Esophagus squamous epithelium (tissue), 5 donors: ENCODE data around the gene POLDIP3. TPM values are rescaled to one million over a fixed set of nuclear protein-coding genes. Genes with fewer than 3 reads are reported as not detected.

Experiments
- DNase-seq: peaks from one replicate; lab custom pipeline; 2025; lab: John Stamatoyannopoulos, UW
- H3K27ac ChIP-seq, 4 donors: fragments of 200-600 bp; sonication (generic); one replicate each; pipeline ENCODE4 v1.5.1; 2016 to 2019; ENCODE audit warnings: mild to moderate bottlenecking in 1 of 4
- H3K27me3 ChIP-seq, 4 donors: fragments of 200-600 bp; sonication (generic); 1 replicate in 3 of 4; 2 replicates in 1 of 4; pipeline versions ENCODE4 v1.5.1 to v1.6.0; 2017 to 2021; ENCODE audit warnings: antibody characterized with exemption in 1 of 4
- H3K36me3 ChIP-seq, 3 donors: fragments of 200-600 bp; sonication (generic); one replicate each; pipeline ENCODE4 v1.5.1; 2016 to 2019
- H3K4me1 ChIP-seq, 3 donors: fragments of 200-600 bp; sonication (generic); one replicate each; pipeline ENCODE4 v1.5.1; 2017 to 2019
- H3K4me3 ChIP-seq, 4 donors: fragments of 200-600 bp; sonication (generic); 1 replicate in 3 of 4; 2 replicates in 1 of 4; pipeline ENCODE4 v1.5.1; 2016 to 2019; ENCODE audit warnings: mild to moderate bottlenecking in 2 of 4, moderate library complexity in 1 of 4
- H3K9me3 ChIP-seq, 3 donors: fragments of 200-600 bp; sonication (generic); one replicate each; pipeline ENCODE4 v1.5.1; 2016 to 2019
- POLR2A ChIP-seq, 4 donors: fragments of 450-650 bp; IDR thresholded peaks; one replicate each; pipeline ENCODE4 v1.6.1; 2017; ENCODE audit warnings: antibody characterized with exemption in 4 of 4, mild to moderate bottlenecking in 4 of 4, moderate library complexity in 3 of 4
- WGBS, 2 donors: methylation state at CpG; one replicate each; pipeline ENCODE4 v1.1.5; 2018; 5-methylcytosine and 5-hydroxymethylcytosine counted together
- intact Hi-C: fragments of 100-400 bp; cut with DNase I; formaldehyde crosslinking; loops from one replicate; pipeline ENCODE4 v1.15.0; 2022
- total RNA-seq, 4 donors: library from RNA; depleted of rRNA; stranded (reverse); fragments of >200 nt; gene quantifications; one replicate each; pipeline ENCODE4 v1.1.0, GENCODE V29; 2016
- TF ChIP-seq, protein P1 (sequence below), 6 experiments: fragments of 450-650 bp in 4 of 6; fragments of 200-600 bp in 2 of 6; sonication (generic) in 2 of 6; IDR thresholded peaks; one replicate each; pipeline ENCODE4 v1.5.1; 2016 to 2019; ENCODE audit warnings: antibody characterized with exemption in 6 of 6, mild to moderate bottlenecking in 4 of 6, moderate library complexity in 4 of 6
- donor health status: DM: yes; HTN: yes; CAD: no.

Gene POLDIP3
- total RNA-seq, 4 donors from 2014 or later, result 23.3 to 33.0 (median 28.0) TPM

DNA sequence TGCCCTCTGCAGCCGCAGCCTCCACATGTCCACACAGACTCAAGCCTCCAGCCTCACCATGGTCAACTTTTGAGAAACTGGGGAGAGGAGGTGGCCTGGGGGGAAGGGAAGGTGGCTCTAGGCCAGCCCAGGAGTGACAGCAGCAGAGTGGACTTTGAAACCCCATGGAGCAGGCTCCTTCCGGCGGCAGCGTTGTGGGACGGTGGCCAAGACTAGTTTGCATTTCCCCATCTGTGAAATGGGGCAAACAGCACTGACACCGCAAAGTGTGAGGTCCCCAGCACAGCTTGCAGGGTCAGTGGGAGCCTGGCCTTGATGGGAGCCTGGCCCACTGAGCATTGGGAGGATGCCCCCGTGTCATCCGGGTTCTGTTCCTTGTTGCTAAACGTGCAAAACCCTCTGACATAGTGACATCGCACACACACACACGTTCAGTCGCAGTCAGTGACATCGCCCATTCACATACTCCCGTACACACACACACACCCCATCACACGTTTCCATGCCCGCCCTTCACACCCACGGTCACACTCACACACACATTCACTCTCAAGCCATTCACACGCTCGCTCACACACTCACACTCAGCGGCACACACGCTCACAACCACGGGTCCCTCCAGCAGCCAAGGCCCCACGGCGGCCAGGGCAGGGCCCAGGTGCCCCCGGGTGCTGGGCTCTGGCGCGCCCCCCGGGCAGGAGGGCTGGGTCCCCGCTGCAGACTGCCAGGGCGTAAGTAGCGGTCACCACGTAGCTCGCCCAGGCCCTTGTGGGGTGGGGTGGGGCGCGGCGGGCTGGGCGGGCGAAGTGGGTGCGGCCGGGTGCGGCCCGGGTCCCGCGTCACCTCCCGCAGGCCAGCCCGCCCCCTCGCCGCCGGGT, 33.9 kb upstream of the POLDIP3 start:
- Histone ChIP-seq H3K36me3 (no peaks in the 10 kb centered on the region), H3K27ac (peak overlapping the region; percentile 92 to 99 (median 96)), H3K27me3 (no peaks in the 10 kb centered on the region), H3K4me3 (peak overlapping the region; percentile 69 to 100 (median 76)), H3K9me3 (no peaks in the 10 kb centered on the region), H3K4me1 (peaks cover 46 to 57% (median 52%) of the 10 kb centered on the region in 3 donors)
- intact Hi-C loops, result no loop called here
- 0 to 3% methylated on average over 15 to 19 of the region's 49 CpGs for WGBS, 2 donors
- TF ChIP-seq, protein P1, sequence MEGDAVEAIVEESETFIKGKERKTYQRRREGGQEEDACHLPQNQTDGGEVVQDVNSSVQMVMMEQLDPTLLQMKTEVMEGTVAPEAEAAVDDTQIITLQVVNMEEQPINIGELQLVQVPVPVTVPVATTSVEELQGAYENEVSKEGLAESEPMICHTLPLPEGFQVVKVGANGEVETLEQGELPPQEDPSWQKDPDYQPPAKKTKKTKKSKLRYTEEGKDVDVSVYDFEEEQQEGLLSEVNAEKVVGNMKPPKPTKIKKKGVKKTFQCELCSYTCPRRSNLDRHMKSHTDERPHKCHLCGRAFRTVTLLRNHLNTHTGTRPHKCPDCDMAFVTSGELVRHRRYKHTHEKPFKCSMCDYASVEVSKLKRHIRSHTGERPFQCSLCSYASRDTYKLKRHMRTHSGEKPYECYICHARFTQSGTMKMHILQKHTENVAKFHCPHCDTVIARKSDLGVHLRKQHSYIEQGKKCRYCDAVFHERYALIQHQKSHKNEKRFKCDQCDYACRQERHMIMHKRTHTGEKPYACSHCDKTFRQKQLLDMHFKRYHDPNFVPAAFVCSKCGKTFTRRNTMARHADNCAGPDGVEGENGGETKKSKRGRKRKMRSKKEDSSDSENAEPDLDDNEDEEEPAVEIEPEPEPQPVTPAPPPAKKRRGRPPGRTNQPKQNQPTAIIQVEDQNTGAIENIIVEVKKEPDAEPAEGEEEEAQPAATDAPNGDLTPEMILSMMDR (IDR thresholded peaks at IDR 0.05), result no peak
- peak in 2 of 4 donors; percentile 51 to 65 for TF ChIP-seq POLR2A (IDR thresholded peaks at IDR 0.05)
- no peak for DNase-seq

DNA sequence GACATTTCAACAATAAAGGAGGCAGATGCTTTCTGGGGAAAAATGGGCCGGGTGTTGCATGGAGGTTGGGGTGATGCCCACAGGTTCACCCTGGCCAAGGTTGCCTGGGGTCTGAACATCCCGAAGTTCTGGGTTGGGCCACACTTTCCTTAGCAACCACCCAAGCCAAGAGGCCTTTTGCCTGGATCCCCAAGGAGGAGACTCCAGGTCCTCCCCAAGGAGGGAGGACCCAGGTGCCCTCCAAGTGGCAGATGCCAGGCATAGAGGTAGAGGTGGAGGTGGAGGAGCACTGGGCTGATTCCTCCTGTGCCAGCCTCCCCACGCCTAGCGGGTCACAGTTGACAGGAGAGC, 33.3 kb upstream of the POLDIP3 start:
- no peak for DNase-seq
- H3K4me1 ChIP-seq, result peaks cover 46 to 63% (median 58%) of the 10 kb centered on the region in 3 donors
- TF ChIP-seq, protein P1 (IDR thresholded peaks at IDR 0.05), result no peak
- no peak for TF ChIP-seq POLR2A (IDR thresholded peaks at IDR 0.05)
- H3K9me3 ChIP-seq, result no peaks in the 10 kb centered on the region
- 29 to 43% methylated on average over 2 to 3 of the region's 4 CpGs for WGBS, 2 donors
- H3K27me3 ChIP-seq, result no peaks in the 10 kb centered on the region
- peak overlapping the region; percentile 69 to 100 (median 76) for H3K4me3 ChIP-seq
- H3K36me3 ChIP-seq, result no peaks in the 10 kb centered on the region
- H3K27ac ChIP-seq, result peak overlapping the region; percentile 92 to 99 (median 96)
- intact Hi-C loops, result no loop called here

DNA sequence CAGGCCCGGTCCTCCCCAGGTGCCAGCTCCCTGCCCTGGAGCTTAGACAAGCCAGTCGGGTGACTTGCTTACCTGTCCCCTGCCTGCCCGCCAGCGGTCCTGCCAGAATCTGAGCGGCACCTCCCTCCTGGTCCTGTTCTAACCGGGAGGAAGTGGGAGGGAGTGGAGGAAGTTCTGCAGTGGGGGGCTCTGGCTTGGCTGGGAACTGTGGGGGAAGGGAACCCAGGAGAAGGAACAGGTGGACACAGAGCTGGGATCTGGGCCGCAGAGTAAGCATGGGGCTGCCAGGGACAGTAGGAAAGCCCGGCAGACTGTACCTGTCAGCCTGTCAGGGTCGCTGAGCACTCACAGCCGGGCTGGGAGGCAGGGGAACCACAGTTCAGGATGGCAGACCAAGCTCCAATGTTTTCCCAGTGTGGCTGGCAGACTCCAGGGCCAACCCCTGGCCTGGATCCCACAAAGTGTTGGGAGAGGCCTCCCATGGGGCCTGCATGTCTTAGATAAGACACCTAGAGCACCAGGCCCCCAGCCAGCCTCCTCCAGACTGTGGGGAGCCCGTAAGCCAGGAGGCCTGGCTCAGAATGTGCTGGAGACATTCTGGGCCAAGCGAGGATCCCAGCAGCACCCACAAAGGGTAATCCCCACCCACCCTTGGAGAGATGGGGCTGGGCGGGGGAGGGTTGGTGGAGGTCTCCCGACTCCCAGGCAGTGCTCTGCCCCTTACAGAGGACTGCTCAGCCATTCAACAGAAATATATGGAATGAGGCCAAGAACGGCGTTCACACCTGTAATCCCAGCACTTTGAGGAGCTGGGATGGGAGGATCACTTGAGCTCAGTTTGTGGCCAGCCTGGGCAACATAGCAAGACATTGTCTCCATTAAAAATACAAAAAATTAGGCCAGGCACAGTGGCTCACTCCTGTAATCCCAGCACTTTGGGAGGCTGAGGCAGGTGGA, 32.2 kb upstream of the POLDIP3 start:
- no peak for DNase-seq
- WGBS, 2 donors, result 26 to 27% methylated on average over 3 to 6 of the region's 16 CpGs
- Histone ChIP-seq H3K9me3 (no peaks in the 10 kb centered on the region), H3K27ac (peak overlapping the region; percentile 88 to 98 (median 93)), H3K36me3 (no peaks in the 10 kb centered on the region), H3K27me3 (no peaks in the 10 kb centered on the region), H3K4me3 (peak overlapping the region in 3 of 4 donors; percentile 24 to 59 (median 26)), H3K4me1 (peaks cover 46 to 75% (median 61%) of the 10 kb centered on the region in 3 donors)
- TF ChIP-seq, protein P1 (IDR thresholded peaks at IDR 0.05), result no peak
- no peak for TF ChIP-seq POLR2A (IDR thresholded peaks at IDR 0.05)
- intact Hi-C loops, result no loop called here

DNA sequence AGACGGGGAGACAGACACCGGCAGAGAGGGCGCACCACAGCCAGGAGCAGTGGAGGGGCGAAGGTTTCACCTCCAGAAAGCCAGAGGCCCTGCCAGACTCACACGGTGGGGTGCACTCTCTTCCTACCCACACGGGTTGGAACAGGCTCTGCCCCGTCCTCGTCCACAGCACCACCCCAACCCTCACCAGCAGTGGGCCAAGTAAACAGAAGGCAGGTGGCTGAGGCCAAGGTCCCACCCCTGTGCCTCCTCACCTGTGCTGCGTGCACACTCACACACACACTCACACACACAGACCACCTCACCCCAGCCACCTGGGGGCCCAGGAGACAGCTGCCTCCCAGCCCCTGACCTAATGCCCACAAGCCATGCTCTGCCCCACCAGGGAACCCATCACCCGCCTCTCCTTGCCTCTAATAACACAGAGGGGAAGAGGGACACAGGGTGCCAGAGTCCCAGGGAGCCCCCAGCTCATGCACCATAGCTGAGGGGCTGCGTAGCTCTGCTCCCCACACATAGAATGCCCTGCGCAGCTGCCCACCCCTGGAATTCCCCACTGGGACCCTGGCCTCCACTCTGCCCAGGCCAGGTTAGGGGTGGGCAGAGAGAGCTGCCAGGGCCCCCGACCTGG, 31.4 kb upstream of the POLDIP3 start:
- DNase-seq, result no peak
- H3K27me3 ChIP-seq, result no peaks in the 10 kb centered on the region
- H3K9me3 ChIP-seq, result no peaks in the 10 kb centered on the region
- intact Hi-C loops, result no loop called here
- H3K4me1 ChIP-seq, result peaks cover 46 to 82% (median 61%) of the 10 kb centered on the region in 3 donors
- WGBS, 2 donors, result 80 to 83% methylated on average over 1 of the region's 13 CpGs
- peak overlapping the region in 3 of 4 donors; percentile 24 to 59 (median 26) for H3K4me3 ChIP-seq
- H3K36me3 ChIP-seq, result no peaks in the 10 kb centered on the region
- TF ChIP-seq, protein P1 (IDR thresholded peaks at IDR 0.05), result no peak
- TF ChIP-seq POLR2A (IDR thresholded peaks at IDR 0.05), result no peak
- H3K27ac ChIP-seq, result peak overlapping the region; percentile 88 to 98 (median 93)
